H1 (cell line): ENCODE measurements around the gene IGSF9B. TPM values are rescaled to one million over a fixed set of nuclear protein-coding genes. Genes with fewer than 3 reads are reported as not detected.

Experiments used
- CHD2 ChIP-seq: IDR thresholded peaks from 2 replicates; pipeline ENCODE4 v1.6.1; 2012; ENCODE audit warnings: low read length, improper control_type of control experiment
- NANOG ChIP-seq: IDR thresholded peaks from 2 replicates; pipeline ENCODE4 v1.6.1; 2011; ENCODE audit warnings: low read length, low read depth, mild to moderate bottlenecking, inconsistent platforms; ENCODE audit not compliant: insufficient read depth, poor library complexity, severe bottlenecking
- polyA plus RNA-seq, 7 experiments: library from polyadenylated mRNA; depleted of rRNA in 3 of 7; stranded (reverse) in 5 of 7; unstranded in 2 of 7; fragments of >200 nt in 5 of 7; fragments of 200-250 nt in 2 of 7; gene quantifications; 1 replicate in 5 of 7; 2 replicates in 1 of 7; 4 replicates in 1 of 7; pipeline versions ENCODE4 v1.2.1 to v1.2.3, GENCODE V29; 2011 to 2013; ENCODE audit warnings: missing spikeins in 2 of 7, mixed read lengths in 2 of 7
- total RNA-seq: library from RNA; stranded (reverse); fragmentation: NEBNext Ultra II Directional; extraction: Animal tissue kit (Norgen Biotek cat#: 25700); gene quantifications from 2 replicates; pipeline ENCODE4 v1.2.1, GENCODE V29; 2021
- TF ChIP-seq, protein P1 (sequence below): fragments of 300-600 bp; sonication (generic); IDR thresholded peaks from 2 replicates; pipeline ENCODE4 v1.7.1; 2012; ENCODE audit warnings: low read length, moderate library complexity, mild to moderate bottlenecking, inconsistent platforms; ENCODE audit not compliant: insufficient replicate concordance

The IGSF9B gene
- total and polyA plus RNA-seq, 2 of the 8 experiments (the other 6 are each of a cell fraction or from before 2014, with no cell fraction given) = 16.5 to 49.2 TPM

DNA sequence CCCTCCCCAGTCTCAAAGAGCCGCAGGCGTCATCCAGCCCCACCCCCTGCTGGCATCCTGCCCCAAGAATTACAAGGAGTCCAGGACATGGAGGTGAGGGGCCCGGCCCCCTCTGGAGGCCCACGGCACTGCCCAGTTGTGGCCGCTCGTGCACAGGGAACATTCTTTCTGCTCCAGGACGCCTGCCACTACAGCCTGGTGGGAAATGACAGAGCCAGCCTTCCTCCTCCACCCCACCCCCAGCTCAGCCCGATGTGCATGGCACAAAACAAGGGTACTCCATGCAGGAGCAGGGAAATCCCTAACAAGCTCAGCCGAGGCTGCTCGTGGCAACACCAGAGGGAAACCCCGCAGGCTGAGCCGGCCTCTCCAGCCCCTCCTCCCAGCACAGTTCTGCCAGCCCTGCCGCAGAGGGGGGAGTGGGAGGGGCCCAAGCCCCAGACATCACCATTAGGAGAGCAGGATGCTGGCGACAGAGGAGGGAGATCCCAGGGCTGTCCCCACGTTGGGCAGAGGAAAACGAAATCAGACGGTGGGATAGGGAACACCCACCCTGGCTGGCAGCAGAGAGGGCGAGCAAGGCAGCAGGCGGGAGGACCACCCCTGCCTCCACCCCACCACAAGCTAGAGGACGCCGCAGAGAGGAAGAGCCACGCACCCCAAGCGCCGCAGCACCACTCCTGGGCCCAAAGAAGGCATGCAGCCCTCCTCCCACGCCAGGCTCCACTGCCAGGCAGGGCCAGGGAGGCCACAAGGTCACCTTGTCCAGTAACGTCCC lies 10.0 kb downstream of the IGSF9B start (continued):
- TF ChIP-seq, protein P1, sequence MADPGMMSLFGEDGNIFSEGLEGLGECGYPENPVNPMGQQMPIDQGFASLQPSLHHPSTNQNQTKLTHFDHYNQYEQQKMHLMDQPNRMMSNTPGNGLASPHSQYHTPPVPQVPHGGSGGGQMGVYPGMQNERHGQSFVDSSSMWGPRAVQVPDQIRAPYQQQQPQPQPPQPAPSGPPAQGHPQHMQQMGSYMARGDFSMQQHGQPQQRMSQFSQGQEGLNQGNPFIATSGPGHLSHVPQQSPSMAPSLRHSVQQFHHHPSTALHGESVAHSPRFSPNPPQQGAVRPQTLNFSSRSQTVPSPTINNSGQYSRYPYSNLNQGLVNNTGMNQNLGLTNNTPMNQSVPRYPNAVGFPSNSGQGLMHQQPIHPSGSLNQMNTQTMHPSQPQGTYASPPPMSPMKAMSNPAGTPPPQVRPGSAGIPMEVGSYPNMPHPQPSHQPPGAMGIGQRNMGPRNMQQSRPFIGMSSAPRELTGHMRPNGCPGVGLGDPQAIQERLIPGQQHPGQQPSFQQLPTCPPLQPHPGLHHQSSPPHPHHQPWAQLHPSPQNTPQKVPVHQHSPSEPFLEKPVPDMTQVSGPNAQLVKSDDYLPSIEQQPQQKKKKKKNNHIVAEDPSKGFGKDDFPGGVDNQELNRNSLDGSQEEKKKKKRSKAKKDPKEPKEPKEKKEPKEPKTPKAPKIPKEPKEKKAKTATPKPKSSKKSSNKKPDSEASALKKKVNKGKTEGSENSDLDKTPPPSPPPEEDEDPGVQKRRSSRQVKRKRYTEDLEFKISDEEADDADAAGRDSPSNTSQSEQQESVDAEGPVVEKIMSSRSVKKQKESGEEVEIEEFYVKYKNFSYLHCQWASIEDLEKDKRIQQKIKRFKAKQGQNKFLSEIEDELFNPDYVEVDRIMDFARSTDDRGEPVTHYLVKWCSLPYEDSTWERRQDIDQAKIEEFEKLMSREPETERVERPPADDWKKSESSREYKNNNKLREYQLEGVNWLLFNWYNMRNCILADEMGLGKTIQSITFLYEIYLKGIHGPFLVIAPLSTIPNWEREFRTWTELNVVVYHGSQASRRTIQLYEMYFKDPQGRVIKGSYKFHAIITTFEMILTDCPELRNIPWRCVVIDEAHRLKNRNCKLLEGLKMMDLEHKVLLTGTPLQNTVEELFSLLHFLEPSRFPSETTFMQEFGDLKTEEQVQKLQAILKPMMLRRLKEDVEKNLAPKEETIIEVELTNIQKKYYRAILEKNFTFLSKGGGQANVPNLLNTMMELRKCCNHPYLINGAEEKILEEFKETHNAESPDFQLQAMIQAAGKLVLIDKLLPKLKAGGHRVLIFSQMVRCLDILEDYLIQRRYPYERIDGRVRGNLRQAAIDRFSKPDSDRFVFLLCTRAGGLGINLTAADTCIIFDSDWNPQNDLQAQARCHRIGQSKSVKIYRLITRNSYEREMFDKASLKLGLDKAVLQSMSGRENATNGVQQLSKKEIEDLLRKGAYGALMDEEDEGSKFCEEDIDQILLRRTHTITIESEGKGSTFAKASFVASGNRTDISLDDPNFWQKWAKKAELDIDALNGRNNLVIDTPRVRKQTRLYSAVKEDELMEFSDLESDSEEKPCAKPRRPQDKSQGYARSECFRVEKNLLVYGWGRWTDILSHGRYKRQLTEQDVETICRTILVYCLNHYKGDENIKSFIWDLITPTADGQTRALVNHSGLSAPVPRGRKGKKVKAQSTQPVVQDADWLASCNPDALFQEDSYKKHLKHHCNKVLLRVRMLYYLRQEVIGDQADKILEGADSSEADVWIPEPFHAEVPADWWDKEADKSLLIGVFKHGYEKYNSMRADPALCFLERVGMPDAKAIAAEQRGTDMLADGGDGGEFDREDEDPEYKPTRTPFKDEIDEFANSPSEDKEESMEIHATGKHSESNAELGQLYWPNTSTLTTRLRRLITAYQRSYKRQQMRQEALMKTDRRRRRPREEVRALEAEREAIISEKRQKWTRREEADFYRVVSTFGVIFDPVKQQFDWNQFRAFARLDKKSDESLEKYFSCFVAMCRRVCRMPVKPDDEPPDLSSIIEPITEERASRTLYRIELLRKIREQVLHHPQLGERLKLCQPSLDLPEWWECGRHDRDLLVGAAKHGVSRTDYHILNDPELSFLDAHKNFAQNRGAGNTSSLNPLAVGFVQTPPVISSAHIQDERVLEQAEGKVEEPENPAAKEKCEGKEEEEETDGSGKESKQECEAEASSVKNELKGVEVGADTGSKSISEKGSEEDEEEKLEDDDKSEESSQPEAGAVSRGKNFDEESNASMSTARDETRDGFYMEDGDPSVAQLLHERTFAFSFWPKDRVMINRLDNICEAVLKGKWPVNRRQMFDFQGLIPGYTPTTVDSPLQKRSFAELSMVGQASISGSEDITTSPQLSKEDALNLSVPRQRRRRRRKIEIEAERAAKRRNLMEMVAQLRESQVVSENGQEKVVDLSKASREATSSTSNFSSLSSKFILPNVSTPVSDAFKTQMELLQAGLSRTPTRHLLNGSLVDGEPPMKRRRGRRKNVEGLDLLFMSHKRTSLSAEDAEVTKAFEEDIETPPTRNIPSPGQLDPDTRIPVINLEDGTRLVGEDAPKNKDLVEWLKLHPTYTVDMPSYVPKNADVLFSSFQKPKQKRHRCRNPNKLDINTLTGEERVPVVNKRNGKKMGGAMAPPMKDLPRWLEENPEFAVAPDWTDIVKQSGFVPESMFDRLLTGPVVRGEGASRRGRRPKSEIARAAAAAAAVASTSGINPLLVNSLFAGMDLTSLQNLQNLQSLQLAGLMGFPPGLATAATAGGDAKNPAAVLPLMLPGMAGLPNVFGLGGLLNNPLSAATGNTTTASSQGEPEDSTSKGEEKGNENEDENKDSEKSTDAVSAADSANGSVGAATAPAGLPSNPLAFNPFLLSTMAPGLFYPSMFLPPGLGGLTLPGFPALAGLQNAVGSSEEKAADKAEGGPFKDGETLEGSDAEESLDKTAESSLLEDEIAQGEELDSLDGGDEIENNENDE = no peak
- TF ChIP-seq CHD2 (no peak), NANOG (no peak)
